ENCODE results near the gene SNRPE.
A peak's percentile ranks its signal among the peaks of the same experiment; 100 is the strongest.
"Not testable (repeated sequence)": the region's sequence is repeated elsewhere in the genome, so short reads cannot be mapped to it uniquely, and the experiment has no call there.

The SNRPE gene

DNA sequence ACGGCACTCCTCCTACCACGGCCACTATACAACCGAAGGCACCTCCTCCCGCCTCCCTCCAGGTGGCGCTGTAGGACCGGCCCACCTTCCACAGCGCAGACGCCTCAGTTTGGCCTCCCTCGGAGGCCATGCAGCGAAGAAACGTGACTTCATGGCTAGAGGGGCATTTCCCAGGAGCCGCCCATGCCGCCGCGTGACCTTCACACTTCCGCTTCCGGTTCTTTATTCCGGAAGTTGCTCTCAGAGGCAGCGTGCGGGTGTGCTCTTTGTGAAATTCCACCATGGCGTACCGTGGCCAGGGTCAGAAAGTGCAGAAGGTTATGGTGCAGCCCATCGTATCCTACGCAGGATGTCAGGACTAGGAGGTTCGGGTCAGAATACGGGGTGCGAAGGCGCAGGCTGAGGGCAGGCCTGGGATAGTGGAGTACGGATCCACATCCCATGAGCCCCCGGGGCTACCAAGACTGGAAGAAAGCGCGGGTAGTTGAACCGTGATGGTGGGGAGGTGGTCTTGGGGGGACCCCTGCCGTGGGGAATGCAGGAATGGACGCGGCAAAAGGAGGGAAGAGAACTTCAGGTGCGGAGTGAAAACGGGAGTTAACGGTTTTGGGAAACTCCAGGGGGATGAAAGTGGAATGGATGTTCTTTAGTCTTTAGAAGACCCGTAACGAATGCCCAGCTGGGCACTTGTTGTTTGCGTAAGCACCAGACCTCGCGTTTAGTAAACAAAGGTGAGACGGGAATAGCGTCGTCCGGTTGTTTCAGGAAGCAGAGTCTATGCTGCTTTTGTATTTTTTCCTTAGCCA, at the start of gene SNRPE:
Gene SNRPE (plus strand): TSS at position 221 of the 806 bp plus-strand sequence. CDS start 61 bp downstream, at position 282.
- peak; percentile 99 for DNase-seq (ENCODE audit: low spot score)

DNA sequence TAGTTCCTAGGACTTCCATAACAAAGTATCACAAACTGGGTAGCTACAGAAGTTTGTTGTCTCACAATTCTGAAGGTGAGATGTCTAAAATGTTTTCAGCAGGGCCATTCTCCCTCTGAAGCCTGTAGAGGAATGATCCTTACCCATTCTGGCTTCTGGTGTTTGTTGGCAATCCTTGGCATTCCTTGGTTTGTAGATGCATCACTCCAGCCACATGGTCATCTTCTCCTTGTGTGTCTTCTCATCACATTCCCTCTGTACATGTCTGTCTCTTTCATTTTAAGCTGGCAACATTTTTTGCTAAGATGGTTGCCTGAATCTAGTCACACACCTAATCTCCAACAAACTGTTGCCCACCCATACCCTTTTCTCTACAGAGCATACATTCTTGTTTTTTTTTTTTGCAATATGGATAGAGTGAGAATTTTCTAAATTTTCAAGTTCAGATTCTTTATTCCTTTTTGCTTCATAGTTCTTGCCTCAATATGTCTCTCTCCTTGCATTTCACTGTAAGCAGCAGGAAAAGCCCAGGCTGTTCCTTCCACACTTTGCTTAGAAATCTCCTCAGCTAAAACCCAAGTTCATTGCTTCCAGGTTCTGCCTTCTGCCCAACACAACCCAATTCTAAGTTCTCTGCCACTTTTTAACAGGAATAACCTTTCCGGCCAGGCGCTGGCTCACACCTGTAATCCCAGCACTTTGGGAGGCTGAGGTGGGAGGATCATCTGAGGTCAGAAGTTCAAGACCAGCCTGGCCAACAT, 47.6 kb upstream of the SNRPE start:
- no peak for DNase-seq (ENCODE audit: low spot score)

DNA sequence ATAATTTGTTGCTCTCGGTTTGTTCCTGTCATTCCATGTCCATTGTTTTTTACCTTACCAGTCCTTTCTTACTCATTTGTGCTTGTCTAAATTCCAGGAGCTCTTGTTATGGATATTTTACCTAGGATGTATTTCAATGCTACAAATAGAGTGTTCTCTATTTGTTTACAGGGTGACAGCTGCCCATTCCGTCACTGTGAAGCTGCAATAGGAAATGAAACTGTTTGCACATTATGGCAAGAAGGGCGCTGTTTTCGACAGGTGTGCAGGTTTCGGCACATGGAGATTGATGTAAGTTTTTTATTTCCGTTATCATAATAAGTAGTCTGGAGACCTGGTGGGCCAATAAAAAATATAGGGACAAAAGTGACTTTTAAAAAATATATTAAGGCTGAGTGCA, 43.0 kb upstream of the SNRPE start:
- peak; percentile 67 for DNase-seq (ENCODE audit: low spot score)

DNA sequence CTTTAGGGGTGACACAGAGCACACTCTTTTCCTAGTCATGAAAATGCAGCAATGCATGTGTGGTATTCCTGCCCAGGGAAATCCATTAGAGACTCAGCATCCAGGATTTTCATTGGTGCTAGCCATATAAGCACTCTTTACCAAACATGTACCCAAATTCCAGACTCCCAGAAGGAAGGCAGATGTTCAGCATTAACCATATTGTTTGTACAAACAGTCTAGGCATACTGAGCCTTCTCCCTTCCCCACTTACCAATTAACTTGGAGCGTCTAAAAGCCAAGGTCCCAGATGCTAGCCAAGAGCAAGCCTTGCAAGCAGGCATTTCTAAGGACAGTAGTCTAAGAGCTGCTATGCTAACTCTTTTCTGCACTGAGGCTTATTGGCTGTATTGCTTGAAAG, 38.1 kb upstream of the SNRPE start:
- DNase-seq (ENCODE audit: low spot score): no peak

DNA sequence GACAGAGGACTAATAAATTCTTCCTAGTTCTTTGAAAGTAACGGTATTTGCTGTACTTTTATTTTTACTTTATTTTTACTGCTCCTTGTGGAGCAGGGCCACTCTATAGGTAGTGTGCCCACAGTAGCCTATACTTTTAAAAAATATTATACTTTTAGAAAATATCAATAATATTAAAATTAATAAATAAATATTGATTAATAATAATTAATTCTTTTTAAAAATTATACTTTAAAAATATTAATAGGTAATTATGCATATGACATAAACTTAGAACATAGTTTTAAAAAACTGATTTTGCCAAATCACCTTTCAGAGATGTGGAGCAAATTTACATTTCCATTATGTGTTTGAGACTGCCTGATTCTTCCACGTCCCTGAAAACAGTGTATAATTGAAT, 35.2 kb upstream of the SNRPE start:
- no peak for DNase-seq (ENCODE audit: low spot score)

DNA sequence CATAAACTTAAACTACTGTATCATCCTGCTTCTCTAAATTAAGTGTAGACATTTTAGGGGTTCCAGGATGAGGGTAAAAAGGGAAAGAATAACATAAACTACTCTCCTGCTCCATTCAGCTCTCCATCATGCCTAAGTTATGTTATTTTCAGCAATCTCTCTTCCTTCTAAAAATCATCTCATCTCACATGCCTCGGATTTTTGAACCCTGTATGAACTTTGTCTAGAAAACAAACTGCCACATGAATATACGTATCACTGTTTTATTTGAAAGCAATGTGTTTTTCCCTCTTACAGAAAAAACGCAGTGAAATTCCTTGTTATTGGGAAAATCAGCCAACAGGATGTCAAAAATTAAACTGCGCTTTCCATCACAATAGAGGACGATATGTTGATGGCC, 33.4 kb upstream of the SNRPE start:
- no peak for DNase-seq (ENCODE audit: low spot score)

DNA sequence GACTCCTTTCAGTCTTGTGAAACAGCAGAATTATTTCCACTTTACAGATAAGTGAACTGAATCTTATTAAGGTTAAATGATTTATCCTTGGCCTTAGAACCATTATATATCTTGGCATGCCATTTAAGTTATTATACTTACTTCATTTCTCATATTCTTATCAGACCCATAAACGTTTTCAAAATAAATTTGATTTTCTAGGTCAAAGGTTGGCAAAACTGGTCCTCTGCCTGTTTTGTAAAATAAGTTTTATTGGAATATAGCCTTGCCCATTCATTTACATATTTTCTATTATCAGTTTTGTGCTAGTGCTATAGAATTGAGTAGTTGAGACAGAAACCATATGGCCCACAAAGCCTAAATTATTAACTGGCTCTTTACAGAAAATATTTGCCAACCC, 32.9 kb upstream of the SNRPE start:
- no peak for DNase-seq (ENCODE audit: low spot score)

DNA sequence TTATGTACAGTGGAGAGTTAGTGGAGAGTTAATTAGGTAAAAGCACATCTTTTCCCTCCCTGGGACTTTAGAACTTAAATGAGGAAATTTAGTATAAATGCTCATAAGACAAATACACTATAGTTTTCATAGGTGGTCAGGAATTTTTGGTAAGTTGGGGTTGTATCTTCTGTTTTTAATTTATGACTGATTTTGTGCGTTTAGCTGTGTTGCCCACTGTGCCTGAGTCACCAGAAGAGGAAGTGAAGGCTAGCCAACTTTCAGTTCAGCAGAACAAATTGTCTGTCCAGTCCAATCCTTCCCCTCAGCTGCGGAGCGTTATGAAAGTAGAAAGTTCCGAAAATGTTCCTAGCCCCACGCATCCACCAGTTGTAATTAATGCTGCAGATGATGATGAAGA, 32.2 kb upstream of the SNRPE start:
- DNase-seq (ENCODE audit: low spot score): not testable (repeated sequence)

DNA sequence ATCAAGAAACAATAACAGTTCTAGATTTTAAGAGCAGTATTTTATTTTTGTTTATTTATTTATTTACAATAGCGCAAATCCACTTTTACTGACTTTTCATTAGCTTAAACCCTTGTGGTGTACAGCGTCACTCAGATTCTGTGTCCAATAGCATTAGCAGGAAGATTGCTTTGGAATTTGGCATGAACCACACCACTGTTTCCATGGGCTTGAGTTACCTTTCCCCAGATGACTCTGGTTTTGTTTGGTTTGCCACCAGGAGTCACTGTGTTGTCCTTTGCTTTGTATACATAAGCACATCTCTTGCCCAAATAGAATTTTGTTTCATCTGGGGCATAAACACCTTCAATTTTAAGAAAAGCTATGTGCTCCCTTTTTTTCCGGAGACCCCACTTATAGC, 25.9 kb upstream of the SNRPE start:
- DNase-seq (ENCODE audit: low spot score): no peak

DNA sequence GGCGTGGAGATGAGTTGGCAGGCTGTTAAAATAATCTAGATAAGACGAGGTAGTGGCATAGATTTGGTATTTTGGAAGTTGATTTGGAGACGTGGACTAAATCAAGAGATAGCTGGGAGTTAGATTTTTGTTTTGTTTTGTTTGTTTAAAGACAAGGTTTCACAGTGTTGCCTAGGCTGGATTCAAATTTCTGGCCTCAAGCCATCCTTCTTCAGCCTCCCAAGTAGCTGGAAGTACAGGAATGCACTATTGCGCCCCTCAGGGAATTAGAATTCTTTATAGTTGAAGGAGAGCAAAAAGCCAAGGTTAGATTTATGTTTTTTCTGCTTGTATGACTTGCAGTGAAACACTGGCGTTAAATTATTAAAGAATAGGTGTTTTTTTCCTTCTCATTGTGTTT, 22.3 kb upstream of the SNRPE start:
- DNase-seq (ENCODE audit: low spot score): no peak

DNA sequence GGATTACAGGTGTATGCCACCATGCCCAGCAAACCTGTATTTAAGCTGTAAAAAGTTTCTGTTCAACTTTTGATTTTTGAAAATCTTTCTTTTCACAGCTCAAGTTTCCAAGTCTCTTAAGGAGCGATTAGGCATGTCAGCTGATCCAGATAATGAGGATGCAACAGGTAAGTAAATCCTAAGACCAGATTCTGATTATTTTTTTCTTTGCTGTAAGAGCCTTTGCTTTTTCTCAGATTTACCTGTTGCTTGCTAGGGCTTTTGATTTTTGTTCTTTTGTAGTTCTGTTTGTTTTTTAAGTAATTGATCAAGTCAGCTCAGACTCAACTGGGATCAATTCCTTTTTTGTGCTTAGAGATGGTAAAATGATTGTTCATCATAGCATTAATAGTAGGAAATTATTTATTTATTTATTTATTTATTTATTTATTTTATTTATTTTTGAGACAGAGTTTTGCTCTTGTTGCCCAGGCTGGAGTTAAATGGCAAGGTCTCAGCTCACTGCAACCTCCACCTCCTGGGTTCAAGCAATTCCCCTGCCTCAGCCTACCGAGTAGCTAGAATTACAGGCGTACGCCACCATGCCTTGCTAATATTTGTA, 21.1 kb upstream of the SNRPE start:
- no peak for DNase-seq (ENCODE audit: low spot score)

DNA sequence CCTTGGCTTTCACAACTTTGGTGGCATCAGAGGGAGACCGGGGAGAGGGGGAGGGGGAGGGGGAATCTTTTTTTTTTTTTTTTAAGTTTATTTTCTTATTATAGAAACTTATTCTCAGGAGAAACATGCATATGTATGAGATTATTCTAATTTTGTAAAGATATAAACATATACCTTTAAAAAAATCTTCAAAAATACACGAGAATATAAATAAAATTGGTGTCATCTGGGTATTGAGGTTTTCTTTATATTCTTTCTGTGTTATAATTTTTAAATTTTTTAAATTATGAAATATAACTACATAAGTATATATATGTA, 18.9 kb upstream of the SNRPE start:
- DNase-seq (ENCODE audit: low spot score): no peak

DNA sequence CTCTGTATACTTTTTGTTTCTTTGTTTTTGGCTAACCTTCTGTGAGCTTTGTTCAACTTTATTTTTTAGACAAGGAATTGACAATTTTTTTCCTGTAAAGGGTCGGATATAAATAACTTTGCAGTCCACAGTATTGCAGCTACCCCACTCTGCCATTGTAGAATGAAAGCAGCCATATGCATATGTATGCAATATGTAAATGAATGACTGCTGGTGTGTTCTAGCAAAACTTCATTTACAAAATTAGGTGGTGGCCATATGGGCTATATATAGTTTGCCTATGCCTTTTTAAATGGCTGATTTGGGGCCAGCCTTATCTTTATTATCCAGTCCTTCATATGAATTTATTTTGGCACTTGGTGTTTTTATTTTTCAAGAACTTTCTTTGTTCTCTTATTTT, 18.0 kb upstream of the SNRPE start:
- DNase-seq (ENCODE audit: low spot score): no peak

DNA sequence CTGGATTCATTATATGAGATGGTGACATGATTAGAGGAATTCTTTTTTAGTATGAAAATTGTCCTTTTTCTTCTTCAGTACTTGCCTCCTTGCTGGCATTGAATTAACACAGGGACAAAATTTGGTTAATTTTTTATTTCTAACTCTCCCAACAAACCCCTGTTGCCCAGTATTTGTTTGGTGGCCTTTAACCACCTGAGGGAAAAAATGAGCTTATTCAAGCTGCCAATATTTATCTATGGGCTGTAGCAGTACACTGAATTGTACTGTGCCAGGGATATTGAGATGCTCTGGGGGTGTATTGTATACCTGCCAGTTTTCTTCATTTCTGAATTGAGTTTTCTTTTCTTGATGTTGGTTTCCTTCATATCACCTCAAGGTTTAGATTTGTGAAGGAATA, 8.3 kb upstream of the SNRPE start:
- not testable (repeated sequence) for DNase-seq (ENCODE audit: low spot score)

DNA sequence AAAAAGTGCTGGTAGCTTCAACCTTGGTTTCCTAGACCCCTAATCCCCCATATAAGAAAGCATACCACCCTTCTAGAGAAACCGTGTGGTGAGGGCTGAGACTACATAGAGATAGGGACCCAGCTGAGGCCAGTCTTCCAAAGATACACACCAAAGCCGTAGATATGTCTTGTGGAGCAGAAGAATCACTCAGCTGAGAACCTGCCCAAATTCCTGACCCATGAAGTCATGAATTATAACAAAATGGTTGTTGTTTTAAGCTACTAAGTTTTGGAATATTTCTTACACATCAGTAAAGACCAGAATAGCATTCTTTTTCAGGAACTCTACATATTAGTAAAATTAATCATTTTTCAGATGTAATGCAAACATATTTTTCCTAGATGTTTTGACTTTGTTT, 3.3 kb upstream of the SNRPE start:
- DNase-seq (ENCODE audit: low spot score): no peak

DNA sequence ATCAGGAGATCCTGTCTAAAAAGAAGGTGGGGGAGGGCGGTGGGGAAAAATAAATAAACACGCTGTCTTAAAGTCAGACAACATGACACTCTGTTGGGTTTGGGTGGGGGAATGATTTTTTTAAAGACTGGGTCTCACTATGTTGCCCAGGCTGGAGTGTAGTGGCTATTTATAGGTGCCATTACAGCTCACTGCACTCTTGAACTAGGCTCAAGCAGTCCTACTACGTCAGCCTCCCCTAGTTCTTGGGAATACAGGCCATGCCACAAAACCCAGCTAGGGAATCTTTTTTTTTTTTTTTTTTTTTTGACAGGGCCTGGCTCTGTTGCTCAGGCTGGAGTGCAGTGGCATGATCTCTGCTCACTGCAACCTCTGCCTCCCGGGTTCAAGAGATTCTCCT, 2.4 kb upstream of the SNRPE start:
- DNase-seq (ENCODE audit: low spot score): no peak

DNA sequence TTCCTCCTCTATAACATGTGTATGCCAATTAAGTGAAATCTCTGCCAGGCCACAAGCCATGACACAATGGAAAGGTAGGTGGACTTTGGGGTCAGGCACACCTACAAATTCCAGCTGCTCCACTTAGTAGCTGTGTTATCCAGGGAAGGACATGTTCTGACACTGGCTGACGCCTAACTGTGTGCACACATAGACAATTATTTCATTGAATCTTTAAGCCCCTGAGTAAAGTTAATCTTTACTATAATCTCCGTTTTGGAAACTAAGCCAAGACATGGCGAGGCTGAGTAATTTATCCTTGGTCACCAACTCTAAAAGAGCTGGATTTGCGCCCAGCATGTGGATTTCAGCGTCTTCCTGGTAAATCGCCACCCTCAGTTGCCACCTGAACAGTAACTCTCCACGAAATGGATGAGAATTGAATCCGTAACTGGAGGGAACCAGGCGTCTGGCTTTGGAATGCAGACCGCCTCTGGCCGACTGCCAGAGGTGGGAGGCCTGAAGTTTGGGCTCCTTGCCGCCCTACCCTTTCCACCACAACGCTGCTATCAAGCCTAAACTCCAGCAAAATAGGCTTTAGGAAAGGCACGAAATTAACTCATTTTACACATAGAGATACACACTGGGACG, 888 bp upstream of the SNRPE start:
- DNase-seq (ENCODE audit: low spot score): no peak

DNA sequence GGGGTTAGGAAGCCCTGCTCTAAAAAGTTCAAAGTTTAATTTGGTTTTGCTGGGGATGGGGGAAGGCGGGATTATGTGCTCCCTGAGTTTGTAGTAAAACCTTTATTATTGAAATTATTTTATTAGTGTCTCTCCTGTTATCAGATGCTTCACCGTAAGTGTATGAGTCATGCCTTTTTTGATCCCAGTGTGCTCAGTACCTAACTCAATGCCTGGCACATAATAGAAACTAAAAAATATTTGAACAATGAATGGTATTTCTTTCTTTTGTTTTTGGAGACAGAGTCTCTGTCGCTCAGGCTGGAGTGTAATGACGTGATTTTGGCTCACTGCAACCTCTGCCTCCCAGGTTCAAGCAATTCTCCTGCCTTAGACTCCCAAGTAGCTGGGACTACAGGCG, 6.4 kb downstream of the SNRPE start:
- no peak for DNase-seq (ENCODE audit: low spot score)

DNA sequence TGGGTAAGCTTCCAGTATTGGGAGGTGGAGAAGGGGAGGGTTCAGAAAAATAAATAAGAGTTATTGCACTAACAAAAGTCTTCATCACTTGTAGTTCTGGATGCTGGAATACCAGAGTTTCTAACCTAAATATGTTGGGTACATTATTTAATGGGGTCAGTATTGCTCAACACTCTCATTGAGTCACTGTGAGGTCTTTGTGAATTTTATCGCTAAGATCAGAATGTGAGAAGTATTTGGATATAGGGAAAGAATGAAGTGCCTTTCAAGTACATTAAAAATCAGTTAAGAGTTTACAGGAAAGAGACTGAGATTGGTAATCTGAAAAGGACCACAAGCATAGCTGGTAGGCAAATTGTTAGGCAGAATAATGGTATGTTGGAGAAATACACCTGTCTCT, 8.8 kb downstream of the SNRPE start:
- DNase-seq (ENCODE audit: low spot score): no peak

DNA sequence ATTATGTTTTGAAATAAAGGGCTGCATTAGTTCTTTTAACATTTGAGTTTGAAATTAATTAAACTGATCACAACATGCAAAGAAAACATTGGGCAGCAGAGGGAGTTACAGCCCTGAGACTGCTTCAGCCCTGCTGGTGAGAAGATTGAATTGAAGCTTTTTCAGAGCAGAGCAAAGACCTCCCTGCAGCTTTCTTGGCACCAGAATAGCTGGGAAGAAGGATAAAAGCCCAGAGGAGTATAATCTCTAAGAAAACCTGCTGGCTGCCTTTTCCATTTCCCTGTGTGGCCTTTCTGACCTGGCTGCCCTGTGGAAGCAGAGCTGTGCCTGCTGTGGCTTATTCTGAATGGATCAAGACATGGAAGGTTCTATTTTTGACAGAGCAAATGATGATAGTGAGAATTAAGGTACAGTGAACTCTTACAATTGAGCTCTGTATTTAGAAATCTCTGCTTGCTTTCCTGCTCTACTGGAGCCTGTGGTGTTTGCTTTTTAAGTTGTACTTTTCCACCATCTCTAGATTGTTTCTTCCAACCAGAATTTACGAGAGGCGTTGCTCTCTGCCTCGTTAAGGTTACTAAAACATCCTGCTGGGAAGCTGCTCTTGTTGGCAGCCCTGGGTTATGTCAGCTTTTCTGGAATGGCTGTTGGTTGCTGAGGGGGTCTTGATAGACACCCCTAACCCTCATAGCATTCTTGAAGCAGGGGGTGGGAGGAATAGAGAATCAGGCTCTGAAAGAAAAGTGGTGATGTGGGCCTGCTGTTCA, 9.9 kb downstream of the SNRPE start:
- DNase-seq (ENCODE audit: low spot score): peak; percentile 78

DNA sequence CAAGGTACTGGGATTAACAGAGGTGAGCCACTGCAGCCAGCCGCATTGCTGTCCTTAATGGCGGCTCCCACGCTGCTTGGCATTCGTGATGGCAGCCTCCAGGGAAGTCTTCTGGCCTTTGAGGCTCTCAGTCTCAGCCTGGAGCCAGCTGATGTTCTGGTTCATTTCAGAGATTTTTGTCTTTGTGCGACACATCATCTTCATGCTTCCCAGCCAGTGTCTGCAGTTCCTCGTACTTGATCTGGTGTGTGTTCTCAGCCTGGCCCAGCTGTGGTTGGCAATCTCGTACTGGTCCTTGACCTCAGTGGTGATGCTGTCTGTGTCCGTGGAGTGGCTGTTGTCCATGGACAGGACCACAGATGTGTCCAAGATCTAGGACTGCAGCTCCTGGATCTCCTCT, 11.7 kb downstream of the SNRPE start:
- DNase-seq (ENCODE audit: low spot score): no peak

DNA sequence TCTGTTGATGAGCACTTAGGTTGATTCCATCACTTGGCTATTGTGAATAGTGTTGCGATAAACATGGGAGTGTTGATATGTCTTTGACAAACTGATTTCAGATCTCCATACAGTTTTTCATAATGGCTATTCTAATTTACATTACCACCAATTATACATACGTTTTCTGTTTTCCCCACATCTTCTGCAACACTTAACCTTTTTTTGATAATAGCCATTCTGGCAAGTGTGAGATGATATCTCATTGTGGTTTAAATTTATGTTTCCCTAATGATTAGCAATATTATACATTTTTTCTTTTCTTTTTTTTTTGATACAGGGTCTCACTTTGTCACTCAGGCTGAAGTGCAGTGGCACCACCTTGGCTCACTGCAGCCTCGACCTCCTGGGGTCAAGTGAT, 17.0 kb downstream of the SNRPE start:
- no peak for DNase-seq (ENCODE audit: low spot score)
